Stimulated activated CD8-positive, alpha-beta memory T cell treated with anti-CD3 and anti-CD28 coated beads, Interleukin-15, amount 100 ng/mL, for 24 hours (primary cell): ENCODE measurements around the gene AGTRAP.

Source experiments
- DNase-seq: peaks from one replicate; pipeline ENCODE4 v3.0.0-alpha.2; 2020; ENCODE audit warnings: low read depth

AGTRAP gene

GRCh38 chr1:11706292-11706691 is 29.6 kb upstream of the AGTRAP start:
- no peak for DNase-seq

DNA sequence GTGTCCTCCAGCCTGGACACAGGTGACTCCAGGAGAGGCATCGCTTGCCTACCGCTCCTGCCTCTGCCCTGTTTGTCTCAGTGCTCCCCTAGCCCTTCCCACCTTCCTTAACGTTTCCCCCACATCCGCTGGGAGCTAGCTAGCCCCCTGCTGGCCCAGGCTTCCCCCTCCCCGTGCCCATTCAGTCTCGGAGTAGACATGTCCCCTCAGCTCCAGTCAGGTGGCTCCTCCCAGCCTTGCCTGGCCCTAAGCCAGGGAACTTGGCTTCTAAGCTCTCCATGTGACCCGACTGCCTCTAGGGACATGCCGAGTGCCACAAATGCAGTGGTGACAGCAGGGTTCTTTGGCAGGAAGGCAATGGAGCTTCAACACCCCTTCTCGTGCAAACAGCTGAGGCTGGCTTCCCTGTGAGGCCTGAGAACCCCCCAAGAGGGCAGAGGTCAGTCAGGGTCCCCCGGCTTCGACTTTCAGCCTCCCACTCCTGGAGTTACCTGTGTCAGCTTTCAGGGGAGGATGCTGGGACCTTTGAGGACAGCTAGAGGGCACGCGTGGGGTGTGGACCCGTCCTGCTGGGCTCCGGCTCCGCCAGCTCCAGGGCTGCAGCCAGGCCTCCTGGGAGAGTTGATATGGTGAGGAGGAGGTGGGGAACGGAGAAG is 28.2 kb upstream of the AGTRAP start:
- no peak for DNase-seq

GRCh38 chr1:11708554-11709350 is 27.2 kb upstream of the AGTRAP start:
- no peak for DNase-seq

- no peak for DNase-seq
These were observed 24.4 kb upstream of the AGTRAP start for GRCh38 chr1:11711490-11711889.

DNA sequence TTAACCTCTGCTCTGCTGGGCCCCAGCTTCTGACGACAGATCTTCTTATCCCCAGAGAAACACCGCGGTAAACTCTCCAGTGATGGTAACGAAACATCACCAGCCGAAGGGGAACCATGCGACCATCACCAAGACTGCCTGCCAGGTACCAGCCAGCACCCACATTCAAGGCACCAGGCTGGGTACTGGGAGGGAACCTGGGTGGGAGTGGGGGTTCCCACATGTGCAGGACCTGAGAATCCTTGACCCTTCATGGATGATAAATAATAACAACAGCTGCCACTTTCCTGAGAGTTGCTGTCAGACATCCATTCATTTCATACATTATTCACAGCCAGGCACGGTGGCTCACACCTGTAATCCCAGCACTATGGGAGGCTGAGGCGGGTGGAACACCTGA is 23.7 kb upstream of the AGTRAP start:
- no peak for DNase-seq

- DNase-seq = no peak
These were observed 22.8 kb upstream of the AGTRAP start for GRCh38 chr1:11713095-11713494.

- DNase-seq = no peak
These were observed 20.9 kb upstream of the AGTRAP start for GRCh38 chr1:11714831-11715575.

DNA sequence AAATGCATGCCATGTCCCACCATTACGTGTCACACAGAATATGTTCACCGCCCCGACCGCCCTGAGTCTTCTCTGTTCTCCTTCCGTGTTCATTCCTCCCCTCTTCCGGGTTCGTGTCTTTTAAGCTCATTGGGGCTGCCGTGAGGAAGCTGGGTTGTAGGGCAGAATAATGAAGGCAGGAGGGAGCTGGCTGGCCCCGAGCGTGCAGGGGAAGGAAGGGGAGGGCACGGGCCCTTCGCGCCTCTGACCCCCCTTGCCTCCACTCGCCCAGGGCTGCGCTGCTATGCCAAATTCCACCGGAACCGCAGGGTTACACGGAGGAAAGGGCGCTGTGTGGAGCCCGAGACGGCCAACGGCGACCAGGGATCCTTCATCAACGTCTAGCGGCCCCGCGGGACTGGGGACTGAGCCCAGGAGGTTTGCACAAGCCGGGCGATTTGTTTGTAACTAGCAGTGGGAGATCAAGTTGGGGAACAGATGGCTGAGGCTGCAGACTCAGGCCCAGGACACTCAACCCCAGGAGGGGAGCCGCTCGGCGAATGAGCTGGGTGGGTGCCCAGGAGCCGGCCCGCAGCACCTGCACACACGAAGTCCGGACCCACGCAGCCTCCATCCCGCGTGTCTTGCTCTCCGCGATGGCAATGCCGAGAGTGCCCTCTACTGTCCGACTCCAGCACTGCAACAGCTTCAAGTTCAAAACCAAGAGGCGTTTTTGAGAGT is 16.5 kb upstream of the AGTRAP start:
- DNase-seq = peak; percentile 73

- DNase-seq = no peak
These were observed 15.9 kb upstream of the AGTRAP start for GRCh38 chr1:11720033-11720376.

- DNase-seq = no peak
These were observed 15.4 kb upstream of the AGTRAP start for GRCh38 chr1:11720525-11720924.

DNA sequence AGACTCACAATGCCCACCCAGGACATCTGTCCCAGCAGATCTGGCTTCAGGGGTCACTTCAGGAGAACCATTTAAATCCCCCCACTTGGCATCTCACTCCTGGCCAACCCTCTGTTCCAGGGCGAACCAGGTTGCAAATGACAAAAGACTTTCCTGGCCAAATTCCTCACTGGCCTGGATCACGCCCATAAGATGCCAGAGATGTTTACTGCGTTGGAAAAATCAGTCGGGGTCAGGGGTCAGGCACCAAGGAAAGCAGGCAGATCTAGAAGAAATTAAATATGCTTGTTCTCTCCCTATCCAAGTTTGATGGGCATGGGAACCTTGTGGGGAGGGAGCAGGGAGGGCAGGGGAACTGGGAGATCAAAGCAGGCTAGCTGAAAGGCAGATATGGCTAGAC is 14.6 kb upstream of the AGTRAP start:
- DNase-seq = no peak

GRCh38 chr1:11722538-11722937 is 13.4 kb upstream of the AGTRAP start:
- no peak for DNase-seq

- no peak for DNase-seq
These were observed 10.3 kb upstream of the AGTRAP start for GRCh38 chr1:11725616-11726015.

- no peak for DNase-seq
These were observed 8.8 kb upstream of the AGTRAP start for GRCh38 chr1:11727119-11727518.

- DNase-seq = no peak
These were observed 7.7 kb upstream of the AGTRAP start for GRCh38 chr1:11728126-11728806.

DNA sequence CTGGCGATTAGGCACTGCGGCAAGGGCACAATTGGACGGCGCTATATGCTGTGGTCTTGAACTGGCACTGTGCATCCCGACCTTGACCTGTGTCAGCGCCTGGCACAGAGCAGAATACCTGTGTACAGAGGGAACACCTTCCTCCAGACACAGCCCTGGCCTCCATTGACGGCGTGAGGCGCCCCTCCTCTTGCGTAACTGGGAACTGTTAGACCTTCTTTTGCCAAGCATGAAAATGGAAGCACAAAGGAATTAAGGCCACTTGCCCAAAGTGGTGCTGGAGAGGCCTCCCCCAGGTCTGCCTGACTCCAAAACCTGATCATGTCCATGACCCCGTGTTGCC is 6.8 kb upstream of the AGTRAP start:
- no peak for DNase-seq

DNA sequence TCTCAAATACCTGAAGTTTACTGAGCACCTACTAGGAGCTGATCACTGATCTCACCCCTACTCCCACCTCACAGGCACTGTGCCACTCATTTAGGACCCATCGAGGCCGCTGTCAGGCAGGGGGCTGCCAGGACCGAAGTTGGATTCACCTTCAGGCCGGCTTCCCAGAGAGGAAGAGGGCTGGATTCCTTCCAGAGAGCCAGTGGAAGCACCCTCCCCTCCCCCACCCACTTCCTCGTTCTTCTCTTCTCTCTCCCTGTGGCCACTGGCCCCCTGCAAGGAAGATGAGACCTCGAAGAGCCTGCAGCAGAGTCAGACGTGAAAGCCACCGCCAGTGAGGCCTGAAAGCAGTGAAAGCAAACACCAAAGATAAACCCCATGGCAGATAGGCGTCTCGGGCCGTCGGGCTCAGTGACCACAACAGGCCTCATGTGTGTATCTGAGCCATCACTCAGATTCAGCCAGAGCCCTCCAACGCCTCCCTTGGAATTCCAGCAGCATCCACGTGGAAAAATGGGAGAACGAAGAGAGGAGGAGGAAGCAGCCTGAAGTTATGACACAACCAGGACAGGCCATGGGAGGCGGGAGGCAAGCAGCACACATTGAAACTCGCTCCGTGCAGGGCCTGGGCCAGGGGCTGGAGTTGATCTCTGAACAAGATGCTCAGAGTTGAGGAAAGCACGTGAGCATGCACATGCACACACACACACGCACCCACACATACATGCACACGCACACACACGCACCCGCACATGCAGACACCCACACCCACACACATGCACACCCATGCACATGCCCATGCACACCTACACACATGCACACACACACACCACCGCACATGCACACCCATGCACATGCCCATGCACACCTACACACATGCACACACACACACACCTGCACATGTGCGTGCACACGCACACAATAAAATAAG is 6.2 kb upstream of the AGTRAP start:
- no peak for DNase-seq

DNA sequence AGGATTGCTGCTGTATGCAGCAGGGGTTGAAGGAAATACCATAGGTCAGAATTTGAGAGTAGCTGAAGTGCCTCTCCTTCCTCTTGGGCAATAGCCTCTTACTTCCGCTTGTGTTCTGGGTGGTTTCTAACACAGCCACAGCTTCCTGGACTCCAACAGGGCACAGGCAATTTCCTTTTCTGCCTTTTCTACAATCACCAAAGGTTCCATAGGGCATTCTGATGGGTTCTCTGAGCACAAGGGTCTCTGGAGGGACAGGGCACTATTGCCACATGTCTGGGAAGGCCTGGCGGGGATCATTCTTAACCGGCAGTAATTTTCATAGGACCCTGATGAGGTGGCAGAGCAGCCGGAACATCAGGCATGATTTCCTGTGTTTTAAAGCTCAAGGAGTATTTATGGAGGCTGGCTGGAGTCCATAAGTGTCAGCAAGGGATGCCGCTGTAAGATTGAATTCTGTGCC is 5.5 kb upstream of the AGTRAP start:
- no peak for DNase-seq

GRCh38 chr1:11731691-11732283 is 4.1 kb upstream of the AGTRAP start:
- DNase-seq = no peak

GRCh38 chr1:11733306-11733705 is 2.6 kb upstream of the AGTRAP start:
- no peak for DNase-seq

DNA sequence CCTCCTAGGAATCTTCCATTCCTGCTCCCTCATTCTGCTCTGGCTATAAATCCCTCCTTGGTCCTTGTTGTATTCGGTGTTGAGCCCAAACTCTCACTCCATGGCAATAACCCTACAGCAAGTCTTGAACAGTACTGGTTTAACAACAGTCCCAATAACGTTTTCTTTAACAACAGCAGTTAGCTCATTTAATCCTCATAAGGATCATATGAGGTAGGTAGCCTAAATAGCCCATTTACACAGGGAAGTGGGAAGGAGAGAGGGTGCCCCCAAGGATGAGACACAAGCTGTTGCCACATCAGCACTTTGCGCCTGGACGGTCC is 444 bp upstream of the AGTRAP start:
- DNase-seq = no peak
